A204.1 (cell line): ENCODE results near the gene KAZN.

Source experiments
- FAIRE-seq: peaks from 2 replicates; lab custom pipeline; 2012; peaks lifted over from hg19 to GRCh38; lab: Jason Lieb, UNC

Gene KAZN

GRCh38 chr1:14827870-14828269, 229.4 kb downstream of the KAZN start:
- FAIRE-seq = no peak

- no peak for FAIRE-seq
Observed at GRCh38 chr1:14828665-14829064, 230.2 kb downstream of the KAZN start.

- no peak for FAIRE-seq
Observed at GRCh38 chr1:14835725-14836124, 237.2 kb downstream of the KAZN start.

- FAIRE-seq = no peak
Observed at GRCh38 chr1:14836426-14837140, 238.1 kb downstream of the KAZN start.

- no peak for FAIRE-seq
Observed at GRCh38 chr1:14840374-14840773, 241.9 kb downstream of the KAZN start.

GRCh38 chr1:14841456-14841855, 243.0 kb downstream of the KAZN start:
- no peak for FAIRE-seq

GRCh38 chr1:14841951-14842350, 243.5 kb downstream of the KAZN start:
- FAIRE-seq = no peak

- no peak for FAIRE-seq
Observed at GRCh38 chr1:14842361-14842760, 243.9 kb downstream of the KAZN start.

- no peak for FAIRE-seq
Observed at GRCh38 chr1:14842891-14843290, 244.4 kb downstream of the KAZN start.

GRCh38 chr1:14843525-14843924, 245.0 kb downstream of the KAZN start:
- no peak for FAIRE-seq

GRCh38 chr1:14844356-14844755, 245.9 kb downstream of the KAZN start:
- no peak for FAIRE-seq

GRCh38 chr1:14844923-14845617, 246.6 kb downstream of the KAZN start:
- no peak for FAIRE-seq

GRCh38 chr1:14845851-14846250, 247.4 kb downstream of the KAZN start:
- no peak for FAIRE-seq

GRCh38 chr1:14846688-14847087, 248.2 kb downstream of the KAZN start:
- no peak for FAIRE-seq

GRCh38 chr1:14848203-14848602, 249.7 kb downstream of the KAZN start:
- FAIRE-seq = no peak

GRCh38 chr1:14848625-14849024, 250.1 kb downstream of the KAZN start:
- no peak for FAIRE-seq

- FAIRE-seq = no peak
Observed at GRCh38 chr1:14849038-14849437, 250.6 kb downstream of the KAZN start.

GRCh38 chr1:14850563-14850962, 252.1 kb downstream of the KAZN start:
- FAIRE-seq = no peak

- FAIRE-seq = no peak
Observed at GRCh38 chr1:14851760-14852159, 253.3 kb downstream of the KAZN start.

GRCh38 chr1:14852291-14852690, 253.8 kb downstream of the KAZN start:
- no peak for FAIRE-seq

- FAIRE-seq = no peak
Observed at GRCh38 chr1:14853518-14853917, 255.0 kb downstream of the KAZN start.

GRCh38 chr1:14855268-14855667, 256.8 kb downstream of the KAZN start:
- no peak for FAIRE-seq

GRCh38 chr1:14855801-14856200, 257.3 kb downstream of the KAZN start:
- no peak for FAIRE-seq
